ENCODE results near the gene ADGRD2. TPM values are rescaled to one million over a fixed set of nuclear protein-coding genes. Genes with fewer than 3 reads are reported as not detected.
A peak's percentile ranks its signal among the peaks of the same experiment; 100 is the strongest.

Gene ADGRD2
- polyA plus RNA-seq, 2 donors: 0.02 TPM; not detected in 1

DNA sequence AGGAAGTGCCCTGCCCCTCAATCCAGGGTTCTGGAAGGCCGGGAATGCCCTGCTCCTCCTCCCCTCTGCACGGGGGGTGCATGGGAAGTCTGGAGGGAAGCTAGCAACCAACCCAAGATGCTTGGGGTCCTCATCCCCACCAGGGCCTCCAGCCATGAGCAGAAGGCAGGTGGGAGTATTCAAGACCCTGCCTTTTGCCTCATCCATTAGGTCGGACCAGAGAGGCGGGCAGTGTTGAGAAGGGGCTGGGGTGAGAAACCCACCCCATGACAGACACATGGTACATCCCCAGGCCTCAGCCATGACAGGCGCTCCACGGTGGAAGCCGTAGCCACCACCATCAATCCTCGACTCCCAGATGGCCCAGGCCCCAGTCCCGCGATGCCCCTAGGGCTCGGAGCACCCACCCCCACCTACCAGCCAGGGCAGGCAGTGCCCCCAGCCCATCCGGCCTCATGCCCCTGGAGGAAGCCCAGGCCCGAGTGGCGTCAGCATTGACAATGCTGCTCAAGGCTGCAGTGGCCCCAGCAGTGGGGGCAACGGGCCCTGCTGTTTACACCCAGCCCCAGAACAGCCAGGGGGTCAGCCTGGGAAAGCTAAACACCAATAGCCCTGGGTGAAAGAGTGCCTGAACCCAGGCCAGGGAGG lies 48.4 kb downstream of the ADGRD2 start:
- no peaks in the 10 kb centered on the region for H3K36me3 ChIP-seq (ENCODE audit: control insufficient read depth in 2 of 2, insufficient read depth in 2 of 2, low read length in 1 of 2)
- H3K27me3 ChIP-seq (ENCODE audit: control insufficient read depth in 1 of 2, insufficient read depth in 2 of 2, low read length in 2 of 2): peaks cover 0 to 9% of the 10 kb centered on the region in 2 donors
- peaks cover 0 to 5% of the 10 kb centered on the region in 2 donors for H3K9me3 ChIP-seq (ENCODE audit: control insufficient read depth in 2 of 2, insufficient read depth in 1 of 2, low read depth in 1 of 2, low read length in 1 of 2)
- H3K4me3 ChIP-seq (ENCODE audit: low read depth in 1 of 2, low read length in 2 of 2): no peak overlapping the region
- H3K27ac ChIP-seq (ENCODE audit: low read depth in 2 of 2, low read length in 1 of 2): no peak overlapping the region
- H3K4me1 ChIP-seq (ENCODE audit: control insufficient read depth in 2 of 2, insufficient read depth in 2 of 2, low read length in 1 of 2): peaks cover 0 to 5% of the 10 kb centered on the region in 2 donors
- 70 to 71% methylated on average over 15 of the region's 15 CpGs for WGBS, 2 donors

DNA sequence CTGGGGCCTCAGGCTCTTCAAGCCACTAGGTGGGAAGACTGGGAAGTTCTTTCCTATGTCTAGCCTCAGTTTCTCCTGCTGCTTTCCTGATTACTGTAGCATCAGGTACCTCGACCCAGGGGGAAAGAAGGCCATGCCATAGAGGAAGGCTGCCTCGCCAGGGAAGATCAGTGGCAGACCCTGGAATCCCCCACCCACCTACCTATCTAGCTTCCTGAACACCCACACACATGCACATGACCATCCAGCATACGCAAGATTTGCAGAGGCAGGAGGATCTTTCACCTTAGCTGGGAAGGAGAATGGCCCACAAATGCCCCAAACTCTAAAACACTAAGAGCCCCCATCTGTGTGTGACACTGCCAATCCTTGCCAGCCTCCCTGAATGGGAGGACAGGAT lies 49.0 kb downstream of the ADGRD2 start:
- 73 to 78% methylated on average over 3 of the region's 3 CpGs for WGBS, 2 donors
- Histone ChIP-seq H3K27ac (ENCODE audit: low read depth in 2 of 2, low read length in 1 of 2) (no peak overlapping the region), H3K36me3 (ENCODE audit: control insufficient read depth in 2 of 2, insufficient read depth in 2 of 2, low read length in 1 of 2) (no peaks in the 10 kb centered on the region), H3K27me3 (ENCODE audit: control insufficient read depth in 1 of 2, insufficient read depth in 2 of 2, low read length in 2 of 2) (peaks cover 0 to 12% of the 10 kb centered on the region in 2 donors), H3K4me1 (ENCODE audit: control insufficient read depth in 2 of 2, insufficient read depth in 2 of 2, low read length in 1 of 2) (peaks cover 5 to 7% of the 10 kb centered on the region in 2 donors), H3K4me3 (ENCODE audit: low read depth in 1 of 2, low read length in 2 of 2) (no peak overlapping the region), H3K9me3 (ENCODE audit: control insufficient read depth in 2 of 2, insufficient read depth in 1 of 2, low read depth in 1 of 2, low read length in 1 of 2) (peaks cover 0 to 5% of the 10 kb centered on the region in 2 donors)

DNA sequence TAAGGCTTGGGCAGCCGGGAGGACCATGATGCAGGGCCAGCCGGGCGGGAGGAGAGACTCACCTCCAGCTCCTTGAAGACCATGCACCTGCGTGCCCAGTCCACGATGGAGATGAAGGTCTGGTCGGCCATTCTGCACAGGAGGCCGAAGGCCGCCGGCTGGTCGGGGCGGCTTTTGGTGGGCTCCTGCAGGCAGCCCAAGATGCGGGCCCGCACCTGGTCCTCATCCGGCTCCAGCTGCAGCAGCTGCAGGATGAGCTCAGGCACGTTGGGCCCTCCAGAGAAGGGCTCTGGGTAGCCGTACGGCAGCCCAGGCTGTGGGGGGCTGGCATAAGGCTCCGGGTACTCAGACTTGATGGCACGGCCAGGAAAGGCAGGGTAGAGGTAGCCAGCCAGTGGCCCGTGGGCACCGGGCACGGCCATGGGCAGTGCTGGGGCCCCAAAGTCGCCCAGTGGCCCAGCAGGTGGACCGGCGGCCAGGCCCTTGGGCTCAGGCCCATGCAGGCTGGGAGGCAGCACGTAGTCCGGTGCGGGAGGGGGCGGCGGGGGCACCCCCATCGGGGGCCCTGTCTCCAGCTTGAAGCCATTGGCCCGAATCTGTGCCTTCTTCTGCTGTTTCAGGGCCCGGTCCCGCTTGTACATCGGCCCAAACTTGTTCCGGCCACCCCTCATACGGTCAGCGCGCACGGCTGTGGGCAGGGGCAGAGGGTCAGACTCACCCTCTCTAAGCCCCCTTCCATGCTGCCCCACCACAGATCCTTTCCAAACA lies 50.0 kb downstream of the ADGRD2 start:
- H3K36me3 ChIP-seq (ENCODE audit: control insufficient read depth in 2 of 2, insufficient read depth in 2 of 2, low read length in 1 of 2): no peaks in the 10 kb centered on the region
- H3K4me3 ChIP-seq (ENCODE audit: low read depth in 1 of 2, low read length in 2 of 2): no peak overlapping the region
- WGBS, 2 donors: 88% methylated on average over 38 to 40 of the region's 40 CpGs
- H3K4me1 ChIP-seq (ENCODE audit: control insufficient read depth in 2 of 2, insufficient read depth in 2 of 2, low read length in 1 of 2): peaks cover 9% of the 10 kb centered on the region in 2 donors
- H3K9me3 ChIP-seq (ENCODE audit: control insufficient read depth in 2 of 2, insufficient read depth in 1 of 2, low read depth in 1 of 2, low read length in 1 of 2): peaks cover 0 to 5% of the 10 kb centered on the region in 2 donors
- H3K27me3 ChIP-seq (ENCODE audit: control insufficient read depth in 1 of 2, insufficient read depth in 2 of 2, low read length in 2 of 2): peaks cover 0 to 19% of the 10 kb centered on the region in 2 donors
- H3K27ac ChIP-seq (ENCODE audit: low read depth in 2 of 2, low read length in 1 of 2): no peak overlapping the region

- WGBS, 2 donors: 57 to 61% methylated on average over 12 of the region's 12 CpGs
- Histone ChIP-seq H3K27me3 (ENCODE audit: control insufficient read depth in 1 of 2, insufficient read depth in 2 of 2, low read length in 2 of 2) (peaks cover 0 to 26% of the 10 kb centered on the region in 2 donors), H3K4me1 (ENCODE audit: control insufficient read depth in 2 of 2, insufficient read depth in 2 of 2, low read length in 1 of 2) (peaks cover 9 to 12% of the 10 kb centered on the region in 2 donors), H3K9me3 (ENCODE audit: control insufficient read depth in 2 of 2, insufficient read depth in 1 of 2, low read depth in 1 of 2, low read length in 1 of 2) (peaks cover 0 to 5% of the 10 kb centered on the region in 2 donors), H3K27ac (ENCODE audit: low read depth in 2 of 2, low read length in 1 of 2) (no peak overlapping the region), H3K36me3 (ENCODE audit: control insufficient read depth in 2 of 2, insufficient read depth in 2 of 2, low read length in 1 of 2) (no peaks in the 10 kb centered on the region), H3K4me3 (ENCODE audit: low read depth in 1 of 2, low read length in 2 of 2) (no peak overlapping the region)
Measured at GRCh38 chr9:124500796-124501611, 50.8 kb downstream of the ADGRD2 start.

DNA sequence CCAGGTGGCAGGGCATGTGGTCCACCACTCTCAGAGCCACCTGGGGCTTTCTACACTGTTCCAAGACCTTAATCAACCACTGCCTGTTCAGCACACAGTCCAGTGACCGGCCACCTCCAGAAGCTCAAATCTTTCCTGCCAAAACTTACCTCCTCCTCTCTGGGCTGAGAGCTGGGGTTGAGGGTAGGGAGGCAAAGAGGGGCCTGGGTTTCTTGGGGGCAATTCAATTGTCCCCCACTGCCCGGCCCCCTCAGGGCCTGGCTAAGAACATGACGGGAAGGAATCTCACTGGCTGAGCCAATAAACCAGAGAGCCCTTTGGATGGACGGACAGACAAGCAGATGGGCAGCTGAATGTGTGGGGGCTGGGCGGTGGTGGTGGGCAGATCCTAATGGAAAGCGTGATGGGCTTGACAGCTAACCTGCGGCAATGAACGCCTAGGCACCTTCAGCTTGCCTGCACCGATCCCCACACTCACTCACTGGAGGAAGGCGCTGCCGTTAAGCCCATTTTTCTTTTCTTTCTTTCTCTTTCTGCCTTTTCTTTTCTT lies 51.6 kb downstream of the ADGRD2 start:
- peaks cover 0 to 26% of the 10 kb centered on the region in 2 donors for H3K27me3 ChIP-seq (ENCODE audit: control insufficient read depth in 1 of 2, insufficient read depth in 2 of 2, low read length in 2 of 2)
- H3K4me1 ChIP-seq (ENCODE audit: control insufficient read depth in 2 of 2, insufficient read depth in 2 of 2, low read length in 1 of 2): peaks cover 9 to 12% of the 10 kb centered on the region in 2 donors
- WGBS, 2 donors: 62 to 67% methylated on average over 11 of the region's 11 CpGs

GRCh38 chr9:124502711-124503702 lies 52.8 kb downstream of the ADGRD2 start:
- Histone ChIP-seq H3K27ac (ENCODE audit: low read depth in 2 of 2, low read length in 1 of 2) (no peak overlapping the region), H3K27me3 (ENCODE audit: control insufficient read depth in 1 of 2, insufficient read depth in 2 of 2, low read length in 2 of 2) (peaks cover 0 to 26% of the 10 kb centered on the region in 2 donors), H3K9me3 (ENCODE audit: control insufficient read depth in 2 of 2, insufficient read depth in 1 of 2, low read depth in 1 of 2, low read length in 1 of 2) (peaks cover 0 to 5% of the 10 kb centered on the region in 2 donors), H3K4me1 (ENCODE audit: control insufficient read depth in 2 of 2, insufficient read depth in 2 of 2, low read length in 1 of 2) (peaks cover 9 to 12% of the 10 kb centered on the region in 2 donors), H3K36me3 (ENCODE audit: control insufficient read depth in 2 of 2, insufficient read depth in 2 of 2, low read length in 1 of 2) (no peaks in the 10 kb centered on the region), H3K4me3 (ENCODE audit: low read depth in 1 of 2, low read length in 2 of 2) (peak overlapping the region in 1 of 2 donors; percentile 38)
- 15 to 16% methylated on average over 87 to 96 of the region's 96 CpGs for WGBS, 2 donors

More for the DNA sequence above, 51.6 kb downstream of the ADGRD2 start:
- Histone ChIP-seq H3K4me3 (ENCODE audit: low read depth in 1 of 2, low read length in 2 of 2) (no peak overlapping the region), H3K27ac (ENCODE audit: low read depth in 2 of 2, low read length in 1 of 2) (no peak overlapping the region), H3K36me3 (ENCODE audit: control insufficient read depth in 2 of 2, insufficient read depth in 2 of 2, low read length in 1 of 2) (no peaks in the 10 kb centered on the region), H3K9me3 (ENCODE audit: control insufficient read depth in 2 of 2, insufficient read depth in 1 of 2, low read depth in 1 of 2, low read length in 1 of 2) (peaks cover 0 to 5% of the 10 kb centered on the region in 2 donors)

DNA sequence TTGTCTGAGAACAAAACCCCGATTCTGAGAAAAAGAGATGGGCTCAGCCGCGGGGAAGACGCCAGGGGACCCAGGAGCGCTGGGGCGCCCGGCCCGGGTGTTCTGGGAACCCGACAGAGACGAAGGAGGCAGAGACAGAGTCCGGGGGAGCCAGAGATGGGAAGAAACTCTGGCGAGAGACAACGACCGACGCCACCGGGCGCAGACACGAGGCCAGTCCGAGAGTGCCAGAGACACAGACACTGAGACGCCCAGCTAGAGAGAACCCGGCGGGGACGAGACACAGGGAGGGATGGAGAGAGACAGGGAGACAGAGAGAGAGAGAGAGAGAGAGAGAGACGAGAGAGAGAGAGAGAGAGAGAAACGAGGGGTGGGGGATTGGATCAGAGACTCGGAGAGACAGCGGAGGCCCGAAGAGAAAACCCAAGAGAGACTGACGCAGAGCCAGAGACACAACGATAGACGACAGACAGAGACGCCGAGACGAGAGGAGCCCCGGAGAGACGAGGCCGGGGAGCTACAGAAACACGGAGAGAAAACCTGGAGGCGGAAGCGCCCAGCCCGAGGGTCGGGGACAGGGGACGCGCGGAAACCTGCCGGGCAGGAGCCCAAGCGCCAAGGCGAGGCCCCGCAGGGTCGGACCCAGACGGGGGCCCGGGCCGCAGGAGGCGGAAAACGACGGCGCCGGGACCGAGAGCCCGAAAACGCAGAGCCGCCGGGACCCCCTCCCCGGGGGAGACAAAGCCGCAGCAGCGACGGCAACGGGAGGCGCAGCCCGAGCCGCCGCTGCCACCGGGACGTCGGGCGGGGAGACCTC lies 53.7 kb downstream of the ADGRD2 start:
- peak overlapping the region; percentile 14 to 38 for H3K4me3 ChIP-seq (ENCODE audit: low read depth in 1 of 2, low read length in 2 of 2)
- H3K27ac ChIP-seq (ENCODE audit: low read depth in 2 of 2, low read length in 1 of 2): no peak overlapping the region
- no peaks in the 10 kb centered on the region for H3K36me3 ChIP-seq (ENCODE audit: control insufficient read depth in 2 of 2, insufficient read depth in 2 of 2, low read length in 1 of 2)
- WGBS, 2 donors: 4% methylated on average over 66 to 76 of the region's 76 CpGs
- H3K27me3 ChIP-seq (ENCODE audit: control insufficient read depth in 1 of 2, insufficient read depth in 2 of 2, low read length in 2 of 2): peaks cover 0 to 26% of the 10 kb centered on the region in 2 donors
- H3K4me1 ChIP-seq (ENCODE audit: control insufficient read depth in 2 of 2, insufficient read depth in 2 of 2, low read length in 1 of 2): peaks cover 9 to 12% of the 10 kb centered on the region in 2 donors
- peaks cover 0 to 5% of the 10 kb centered on the region in 2 donors for H3K9me3 ChIP-seq (ENCODE audit: control insufficient read depth in 2 of 2, insufficient read depth in 1 of 2, low read depth in 1 of 2, low read length in 1 of 2)

DNA sequence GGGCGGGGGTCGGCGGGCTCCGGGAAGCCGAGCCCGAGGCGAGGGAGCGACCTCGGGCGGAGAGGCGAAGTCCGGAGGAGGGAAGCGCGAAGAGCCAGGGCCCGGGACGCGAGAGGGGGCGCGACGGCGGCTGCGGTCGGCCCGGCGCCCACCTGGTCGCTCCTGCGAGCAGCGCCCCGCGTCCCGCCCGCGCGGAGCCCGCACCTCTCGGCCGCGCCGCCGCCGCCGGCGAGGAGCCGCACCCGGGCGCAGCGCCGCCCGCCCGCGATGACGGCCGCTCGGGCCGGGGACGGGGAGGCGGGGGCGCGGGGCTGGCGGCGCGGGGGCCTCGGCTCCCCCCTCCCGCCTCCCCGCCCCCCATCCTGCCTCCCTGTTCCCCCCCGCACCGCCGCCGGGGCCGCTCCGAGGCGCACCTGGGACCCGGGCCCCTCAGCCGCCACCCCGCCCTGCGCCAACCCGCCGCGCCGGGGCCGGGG lies 54.3 kb downstream of the ADGRD2 start:
- Histone ChIP-seq H3K9me3 (ENCODE audit: control insufficient read depth in 2 of 2, insufficient read depth in 1 of 2, low read depth in 1 of 2, low read length in 1 of 2) (peaks cover 0 to 5% of the 10 kb centered on the region in 2 donors), H3K36me3 (ENCODE audit: control insufficient read depth in 2 of 2, insufficient read depth in 2 of 2, low read length in 1 of 2) (no peaks in the 10 kb centered on the region), H3K27me3 (ENCODE audit: control insufficient read depth in 1 of 2, insufficient read depth in 2 of 2, low read length in 2 of 2) (peaks cover 0 to 26% of the 10 kb centered on the region in 2 donors), H3K4me3 (ENCODE audit: low read depth in 1 of 2, low read length in 2 of 2) (peak overlapping the region; percentile 14 to 38), H3K27ac (ENCODE audit: low read depth in 2 of 2, low read length in 1 of 2) (no peak overlapping the region), H3K4me1 (ENCODE audit: control insufficient read depth in 2 of 2, insufficient read depth in 2 of 2, low read length in 1 of 2) (peaks cover 9 to 12% of the 10 kb centered on the region in 2 donors)
- WGBS, 2 donors: 1 to 2% methylated on average over 49 to 81 of the region's 81 CpGs
